Measurements from ENCODE around the gene TNIP1.

- no peak for TF ChIP-seq CTCF (IDR thresholded peaks at IDR 0.05 in 4 of 5, conservative IDR thresholded peaks at IDR 0.05 in 1 of 5)
- TF ChIP-seq POLR2A (IDR thresholded peaks at IDR 0.05) = no peak
These were observed 27.1 kb upstream of the TNIP1 start for GRCh38 chr5:151107738-151108520.

Measured in gastrocnemius medialis (tissue), 4 donors.